Left ventricle myocardium inferior (tissue), 1 donor: Measurements from ENCODE around the gene PCED1A. TPM values are rescaled to one million over a fixed set of nuclear protein-coding genes. Genes with fewer than 3 reads are reported as not detected.

Experiments used
- DNase-seq: peaks from one replicate; pipeline ENCODE4 v3.0.0-alpha.2; 2020
- H3K27ac ChIP-seq: fragments of 200-600 bp; replicated peaks from 2 replicates; pipeline ENCODE4 v1.8.0; 2021
- H3K27me3 ChIP-seq: fragments of 200-600 bp; 2 replicates; pipeline ENCODE4 v1.8.0; 2021; ENCODE audit warnings: low read depth
- H3K36me3 ChIP-seq: fragments of 200-600 bp; 2 replicates; pipeline ENCODE4 v1.8.0; 2021
- H3K4me1 ChIP-seq: fragments of 200-600 bp; 2 replicates; pipeline ENCODE4 v1.8.0; 2021
- H3K4me3 ChIP-seq: fragments of 200-600 bp; 2 replicates; pipeline ENCODE4 v1.8.0; 2021; ENCODE audit warnings: mild to moderate bottlenecking, moderate library complexity
- H3K9me3 ChIP-seq: fragments of 200-600 bp; replicated peaks from 2 replicates; pipeline ENCODE4 v1.8.0; 2021
- intact Hi-C: fragments of 100-400 bp; cut with micrococcal nuclease; formaldehyde crosslinking; loops from one replicate; pipeline ENCODE4 v1.11.0; 2022
- total RNA-seq: library from RNA; stranded (reverse); fragmentation: NEBNext Ultra II Directional; extraction: Animal tissue kit (Norgen Biotek cat#: 25700); gene quantifications from one replicate; pipeline ENCODE4 v1.2.1, GENCODE V29; 2021
- TF ChIP-seq, protein P1 (sequence below): fragments of 200-600 bp; IDR thresholded peaks from 2 replicates; pipeline ENCODE4 v1.8.0; 2021; ENCODE audit warnings: antibody characterized with exemption, mild to moderate bottlenecking, borderline replicate concordance
- donor health status: DM: no; HTN: yes; CAD: no; lungs with severe emphysema.

PCED1A gene
- total RNA-seq, 1 donor from 2014 or later, result 9.4 TPM

DNA sequence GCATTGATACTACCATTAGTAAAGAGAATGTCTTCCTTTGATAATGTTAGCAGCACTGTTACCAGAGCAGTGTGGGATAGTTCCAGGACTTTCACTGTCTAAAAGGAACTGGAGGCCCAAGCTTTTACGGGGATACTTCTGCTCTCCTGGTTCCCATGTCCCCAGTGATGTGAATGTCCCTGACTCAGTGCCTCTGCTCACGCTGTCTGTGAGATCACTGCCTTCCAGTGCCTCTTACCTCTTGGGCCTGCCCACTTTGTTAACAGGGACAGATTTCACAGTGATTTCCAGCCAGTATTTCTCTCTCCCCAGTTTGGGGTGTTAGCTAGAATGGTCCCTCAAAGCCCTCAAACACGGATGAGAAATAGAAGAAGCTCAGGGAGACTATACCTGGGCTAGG, 47.3 kb upstream of the PCED1A start:
- Histone ChIP-seq H3K9me3 (no peaks in the 10 kb centered on the region), H3K4me3 (no peak overlapping the region)
- intact Hi-C loops, result no loop called here

DNA sequence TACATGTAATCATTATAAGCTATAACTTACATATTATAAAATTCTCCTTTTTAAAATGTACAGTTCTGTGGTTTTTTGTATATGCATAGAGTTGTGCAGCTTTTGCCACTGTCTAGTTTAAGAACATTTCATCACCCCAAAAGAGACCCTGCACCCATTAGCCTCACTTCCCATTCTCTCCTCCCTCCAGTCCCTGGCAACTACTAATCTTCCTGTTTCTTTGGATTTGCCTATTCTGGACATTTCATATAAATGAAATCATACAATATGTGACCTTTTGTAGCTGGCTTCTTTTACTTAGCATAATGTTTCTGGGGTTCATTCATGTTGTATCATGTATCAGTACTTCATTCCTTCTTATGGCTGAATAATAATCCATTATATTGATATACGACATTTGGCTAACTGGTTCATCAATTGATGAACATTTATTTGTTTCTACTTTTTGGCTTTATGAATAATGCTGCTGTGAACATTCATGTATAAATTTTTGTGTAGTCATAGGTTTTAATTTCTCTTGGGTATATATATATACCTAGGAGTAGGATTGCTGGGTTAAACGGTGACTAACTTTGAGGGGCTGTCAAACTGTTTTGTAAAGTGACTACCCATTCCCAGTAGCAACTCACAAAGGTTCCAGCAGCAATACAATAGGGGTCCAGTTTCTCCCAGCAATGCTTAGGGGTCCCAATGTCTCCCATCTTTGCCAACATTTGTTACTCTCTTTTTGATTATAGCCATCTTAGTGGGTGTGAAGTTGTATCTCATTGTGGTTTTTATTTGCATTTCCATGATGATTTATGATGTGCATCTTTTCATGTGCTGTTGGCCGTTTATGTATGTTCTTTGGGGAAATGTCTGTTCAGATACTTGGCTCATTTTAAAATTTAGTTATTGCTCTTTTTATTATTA, 43.5 kb upstream of the PCED1A start:
- no peaks in the 10 kb centered on the region for H3K9me3 ChIP-seq
- intact Hi-C loops, result no loop called here
- peaks cover 14% of the 10 kb centered on the region for H3K4me1 ChIP-seq
- H3K4me3 ChIP-seq, result no peak overlapping the region
- no peaks in the 10 kb centered on the region for H3K36me3 ChIP-seq
- DNase-seq, result no peak
- H3K27me3 ChIP-seq, result no peaks in the 10 kb centered on the region
- no peak overlapping the region for H3K27ac ChIP-seq
- TF ChIP-seq, protein P1, sequence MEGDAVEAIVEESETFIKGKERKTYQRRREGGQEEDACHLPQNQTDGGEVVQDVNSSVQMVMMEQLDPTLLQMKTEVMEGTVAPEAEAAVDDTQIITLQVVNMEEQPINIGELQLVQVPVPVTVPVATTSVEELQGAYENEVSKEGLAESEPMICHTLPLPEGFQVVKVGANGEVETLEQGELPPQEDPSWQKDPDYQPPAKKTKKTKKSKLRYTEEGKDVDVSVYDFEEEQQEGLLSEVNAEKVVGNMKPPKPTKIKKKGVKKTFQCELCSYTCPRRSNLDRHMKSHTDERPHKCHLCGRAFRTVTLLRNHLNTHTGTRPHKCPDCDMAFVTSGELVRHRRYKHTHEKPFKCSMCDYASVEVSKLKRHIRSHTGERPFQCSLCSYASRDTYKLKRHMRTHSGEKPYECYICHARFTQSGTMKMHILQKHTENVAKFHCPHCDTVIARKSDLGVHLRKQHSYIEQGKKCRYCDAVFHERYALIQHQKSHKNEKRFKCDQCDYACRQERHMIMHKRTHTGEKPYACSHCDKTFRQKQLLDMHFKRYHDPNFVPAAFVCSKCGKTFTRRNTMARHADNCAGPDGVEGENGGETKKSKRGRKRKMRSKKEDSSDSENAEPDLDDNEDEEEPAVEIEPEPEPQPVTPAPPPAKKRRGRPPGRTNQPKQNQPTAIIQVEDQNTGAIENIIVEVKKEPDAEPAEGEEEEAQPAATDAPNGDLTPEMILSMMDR, result no peak

More for the DNA sequence above, 47.3 kb upstream of the PCED1A start:
- TF ChIP-seq, protein P1, result no peak
- no peak for DNase-seq
- Histone ChIP-seq H3K27me3 (no peaks in the 10 kb centered on the region), H3K27ac (no peak overlapping the region), H3K4me1 (peaks cover 28% of the 10 kb centered on the region), H3K36me3 (no peaks in the 10 kb centered on the region)

DNA sequence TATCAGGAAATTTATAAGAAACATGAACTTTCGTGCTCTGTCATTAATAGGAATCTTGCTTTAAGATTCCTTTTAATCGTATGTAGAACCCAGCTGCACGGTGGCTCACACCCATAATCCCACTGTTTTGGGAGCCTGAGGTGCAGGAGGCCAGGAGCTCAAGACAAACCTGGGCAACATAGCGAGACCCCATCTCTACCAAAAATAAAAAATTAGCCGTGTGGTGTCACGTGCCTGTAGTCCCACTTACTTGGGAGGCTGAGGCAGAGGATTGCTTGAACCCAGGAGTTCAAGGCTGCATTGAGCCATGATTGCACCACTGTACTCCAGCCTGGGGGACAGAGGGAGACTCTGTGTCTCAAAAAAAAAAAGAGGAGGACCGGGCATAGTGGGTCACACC, 40.2 kb upstream of the PCED1A start:
- H3K27me3 ChIP-seq, result no peaks in the 10 kb centered on the region
- intact Hi-C loops, result no loop called here
- no peak overlapping the region for H3K4me3 ChIP-seq
- DNase-seq, result no peak
- H3K27ac ChIP-seq, result no peak overlapping the region
- peaks cover 28% of the 10 kb centered on the region for H3K4me1 ChIP-seq
- TF ChIP-seq, protein P1, result no peak
- H3K9me3 ChIP-seq, result no peaks in the 10 kb centered on the region
- peaks cover 3% of the 10 kb centered on the region for H3K36me3 ChIP-seq

DNA sequence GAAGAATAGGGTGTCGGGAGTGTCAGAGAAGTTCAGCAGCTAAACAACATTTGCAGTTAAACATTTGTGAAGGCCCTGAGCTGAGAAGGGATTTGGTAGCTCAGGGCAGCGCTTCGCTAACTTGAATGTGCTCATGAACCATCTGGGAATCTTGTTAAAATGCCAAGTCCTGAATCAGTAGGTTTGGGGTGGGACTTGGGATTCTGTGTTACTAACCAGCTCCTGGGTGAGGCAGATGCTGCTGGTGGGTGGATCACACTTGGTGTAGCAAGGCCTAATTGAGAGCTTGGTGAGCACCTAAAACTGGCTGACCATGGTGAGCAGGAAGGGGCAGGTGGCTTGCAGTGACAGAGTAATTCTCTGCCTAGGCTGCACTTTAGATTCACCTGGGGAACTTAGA, 38.7 kb upstream of the PCED1A start:
- Histone ChIP-seq H3K9me3 (no peaks in the 10 kb centered on the region), H3K27me3 (no peaks in the 10 kb centered on the region), H3K4me3 (no peak overlapping the region), H3K27ac (peak overlapping the region; percentile 18), H3K4me1 (peaks cover 43% of the 10 kb centered on the region), H3K36me3 (peaks cover 3% of the 10 kb centered on the region)
- DNase-seq, result no peak
- intact Hi-C loops, result no loop called here
- TF ChIP-seq, protein P1, result no peak

DNA sequence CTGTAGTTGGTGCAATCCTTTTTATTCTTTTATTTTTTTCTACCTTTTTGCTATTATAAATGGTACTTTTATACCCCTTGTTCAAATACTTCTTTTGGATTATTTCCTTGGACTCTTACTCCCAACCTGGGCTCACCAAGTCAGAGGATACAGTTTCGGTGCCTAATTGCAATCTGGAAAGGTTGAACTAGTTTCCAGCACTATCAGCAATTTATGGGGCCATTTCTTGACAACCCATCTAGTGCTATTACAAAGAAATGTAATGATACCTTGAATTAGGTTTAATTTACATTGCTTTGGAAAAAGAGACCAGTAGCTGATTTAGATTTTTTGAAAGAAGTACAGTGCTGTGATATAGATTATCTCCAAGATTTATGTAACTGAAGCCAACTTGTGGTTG, 38.1 kb upstream of the PCED1A start:
- intact Hi-C loops, result no loop called here
- no peak for DNase-seq
- no peak overlapping the region for H3K4me3 ChIP-seq
- no peaks in the 10 kb centered on the region for H3K27me3 ChIP-seq
- TF ChIP-seq, protein P1, result no peak
- no peaks in the 10 kb centered on the region for H3K9me3 ChIP-seq
- H3K36me3 ChIP-seq, result peaks cover 3% of the 10 kb centered on the region
- peak overlapping the region; percentile 18 for H3K27ac ChIP-seq
- peaks cover 50% of the 10 kb centered on the region for H3K4me1 ChIP-seq
